ENCODE measurements around the gene HYPK. TPM values are rescaled to one million over a fixed set of nuclear protein-coding genes. Genes with fewer than 3 reads are reported as not detected.

The HYPK gene, protein sequence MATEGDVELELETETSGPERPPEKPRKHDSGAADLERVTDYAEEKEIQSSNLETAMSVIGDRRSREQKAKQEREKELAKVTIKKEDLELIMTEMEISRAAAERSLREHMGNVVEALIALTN
- total RNA-seq: 22.0 TPM in 2 replicates

DNA sequence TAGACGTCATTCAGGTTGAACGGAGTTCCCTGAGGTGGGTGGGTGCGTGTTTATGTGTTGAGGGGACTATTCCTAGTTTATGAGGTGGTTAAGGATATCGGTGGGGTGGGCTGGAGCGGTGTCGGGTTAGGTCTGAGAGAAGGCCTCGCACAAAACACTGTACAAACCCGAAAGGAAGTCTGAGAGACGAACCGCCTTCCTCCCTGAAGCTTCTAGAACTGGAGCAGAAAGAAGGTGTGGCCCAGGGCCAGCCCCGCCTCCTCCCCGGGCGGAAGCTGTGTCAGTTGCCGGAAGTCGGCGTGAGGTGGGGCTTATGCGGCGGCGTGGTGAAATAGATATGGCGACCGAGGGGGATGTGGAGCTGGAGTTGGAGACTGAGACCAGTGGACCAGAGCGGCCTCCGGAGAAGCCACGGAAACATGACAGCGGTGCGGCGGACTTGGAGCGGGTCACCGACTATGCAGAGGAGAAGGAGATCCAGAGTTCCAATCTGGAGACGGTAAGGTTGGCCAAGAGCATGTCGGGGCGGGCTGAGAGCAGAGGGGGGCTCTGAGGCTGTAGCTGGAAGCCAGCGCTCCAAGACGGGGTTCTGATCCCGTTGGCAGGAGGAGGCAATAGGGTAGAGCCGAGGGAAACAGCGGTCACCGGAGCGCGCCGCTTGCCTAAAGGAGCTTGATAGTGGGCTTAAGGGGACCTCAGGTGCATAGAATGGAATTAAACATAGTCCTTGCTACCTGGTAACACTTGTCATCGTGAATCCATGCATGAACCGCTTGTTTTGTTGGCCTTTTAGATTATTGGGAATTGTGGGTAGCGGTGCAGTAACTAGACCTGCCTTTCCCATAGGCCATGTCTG, at the start of gene HYPK:
Gene HYPK, plus strand, starts transcription at position 314 of the 856 bp plus-strand sequence. Its CDS starts 24 bp downstream, at position 338.
- Mint-ChIP-seq H3K27ac (peak within 1 kb of the TSS; percentile 94), H3K4me3 (peak within 1 kb of the TSS; percentile 99), H3K9me3 (no peaks in the 10 kb centered on the region), H3K36me3 (ENCODE audit: low read depth) (peaks cover 57% of the 10 kb centered on the region), H3K27me3 (ENCODE audit: insufficient read depth) (no peaks in the 10 kb centered on the region), H3K4me1 (ENCODE audit: low read depth) (peaks cover 56% of the 10 kb centered on the region)
- DNase-seq (ENCODE audit: low spot score): peak; percentile 89
- intact Hi-C loops (cut with micrococcal nuclease): loop anchor here (1.0 to 2.0 kb wide), 3 partner anchors 8 to 50 kb away; partner anchors contain the start of genes MFAP1 and SERF2

DNA sequence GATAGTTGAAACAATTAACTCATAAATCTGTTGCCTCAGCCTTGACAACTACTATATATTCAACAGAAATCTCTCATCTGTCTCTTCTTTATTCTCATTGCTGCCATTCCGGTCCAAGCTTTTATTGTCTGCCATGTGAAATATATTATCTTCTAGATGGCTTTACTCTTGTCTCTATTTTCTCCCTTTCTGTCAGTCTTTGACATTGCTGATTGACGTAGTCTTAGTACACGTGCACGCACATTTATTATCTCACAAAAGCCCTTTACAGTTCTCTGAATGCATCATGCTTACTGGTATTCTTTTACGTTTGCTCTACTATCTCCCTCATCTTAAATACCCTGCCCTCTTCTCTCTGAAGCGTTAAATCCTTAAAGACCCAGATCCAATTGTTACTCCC, 48.5 kb upstream of the HYPK start:
- peak overlapping the region; percentile 3 for H3K4me3 Mint-ChIP-seq
- no peaks in the 10 kb centered on the region for H3K27me3 Mint-ChIP-seq (ENCODE audit: insufficient read depth)
- H3K4me1 Mint-ChIP-seq (ENCODE audit: low read depth): peaks cover 42% of the 10 kb centered on the region
- no peak overlapping the region for H3K27ac Mint-ChIP-seq
- intact Hi-C loops (cut with micrococcal nuclease): loop anchor here (2.0 kb wide), 2 partner anchors 17 to 49 kb away; partner anchors contain the start of genes HYPK and SERINC4
- H3K36me3 Mint-ChIP-seq (ENCODE audit: low read depth): peaks cover 28% of the 10 kb centered on the region
- no peak for DNase-seq (ENCODE audit: low spot score)
- H3K9me3 Mint-ChIP-seq: no peaks in the 10 kb centered on the region

DNA sequence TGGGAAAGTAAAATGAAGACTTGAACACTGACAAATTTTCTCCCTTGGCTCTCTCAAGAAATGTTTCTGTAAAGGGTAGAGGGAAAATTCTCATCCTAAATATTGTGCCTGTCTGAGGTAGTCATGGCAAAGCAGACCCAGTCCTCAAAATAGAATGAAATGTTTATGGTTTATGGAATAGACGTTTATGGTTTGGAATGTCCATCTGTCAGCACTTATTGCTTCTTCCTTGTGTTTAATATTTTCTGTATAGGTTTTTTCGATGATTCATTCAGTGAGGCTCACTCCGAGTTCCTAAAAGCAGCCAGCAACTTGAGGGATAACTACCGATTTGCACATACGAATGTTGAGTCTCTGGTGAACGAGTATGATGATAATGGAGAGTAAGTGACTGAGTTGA, 37.6 kb upstream of the HYPK start:
- no peak for DNase-seq (ENCODE audit: low spot score)
- peaks cover 10% of the 10 kb centered on the region for H3K4me1 Mint-ChIP-seq (ENCODE audit: low read depth)
- peaks cover 47% of the 10 kb centered on the region for H3K36me3 Mint-ChIP-seq (ENCODE audit: low read depth)

DNA sequence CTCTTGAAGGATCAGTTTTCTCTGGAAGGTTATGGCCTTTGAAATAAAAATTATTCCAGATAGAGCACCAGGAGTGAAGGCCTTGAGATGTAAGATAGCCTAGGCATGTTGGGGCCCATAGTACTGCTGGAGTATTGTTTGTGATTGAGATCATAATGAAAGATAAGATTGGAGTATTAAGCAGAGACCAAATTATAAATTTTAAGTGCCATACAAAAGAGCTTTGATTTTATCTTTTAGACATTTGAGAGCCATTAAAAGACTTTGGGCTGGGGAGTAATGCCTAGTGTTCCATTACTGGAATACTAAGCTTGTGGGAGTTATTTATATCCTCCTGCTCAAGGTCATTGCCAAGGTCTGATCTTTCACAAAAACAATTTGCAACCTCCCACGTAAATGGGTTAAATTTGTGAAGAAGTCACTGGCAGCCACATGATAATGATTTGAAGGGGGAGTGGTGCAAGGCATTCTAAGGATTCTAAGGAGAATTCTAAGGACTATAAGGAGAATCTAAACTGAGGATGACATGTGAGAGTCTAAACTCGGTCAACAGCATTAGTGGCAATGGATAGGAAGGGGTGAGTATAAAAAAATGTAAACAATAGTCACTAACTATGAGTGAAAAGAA, 36.5 kb upstream of the HYPK start:
- Mint-ChIP-seq H3K4me1 (ENCODE audit: low read depth) (peaks cover 10% of the 10 kb centered on the region), H3K36me3 (ENCODE audit: low read depth) (peaks cover 54% of the 10 kb centered on the region)
- intact Hi-C loops (cut with micrococcal nuclease): no loop called here

More for the DNA sequence above, 37.6 kb upstream of the HYPK start:
- H3K27ac Mint-ChIP-seq: no peak overlapping the region
- H3K9me3 Mint-ChIP-seq: no peaks in the 10 kb centered on the region
- intact Hi-C loops (cut with micrococcal nuclease): no loop called here
- no peaks in the 10 kb centered on the region for H3K27me3 Mint-ChIP-seq (ENCODE audit: insufficient read depth)
- no peak overlapping the region for H3K4me3 Mint-ChIP-seq

DNA sequence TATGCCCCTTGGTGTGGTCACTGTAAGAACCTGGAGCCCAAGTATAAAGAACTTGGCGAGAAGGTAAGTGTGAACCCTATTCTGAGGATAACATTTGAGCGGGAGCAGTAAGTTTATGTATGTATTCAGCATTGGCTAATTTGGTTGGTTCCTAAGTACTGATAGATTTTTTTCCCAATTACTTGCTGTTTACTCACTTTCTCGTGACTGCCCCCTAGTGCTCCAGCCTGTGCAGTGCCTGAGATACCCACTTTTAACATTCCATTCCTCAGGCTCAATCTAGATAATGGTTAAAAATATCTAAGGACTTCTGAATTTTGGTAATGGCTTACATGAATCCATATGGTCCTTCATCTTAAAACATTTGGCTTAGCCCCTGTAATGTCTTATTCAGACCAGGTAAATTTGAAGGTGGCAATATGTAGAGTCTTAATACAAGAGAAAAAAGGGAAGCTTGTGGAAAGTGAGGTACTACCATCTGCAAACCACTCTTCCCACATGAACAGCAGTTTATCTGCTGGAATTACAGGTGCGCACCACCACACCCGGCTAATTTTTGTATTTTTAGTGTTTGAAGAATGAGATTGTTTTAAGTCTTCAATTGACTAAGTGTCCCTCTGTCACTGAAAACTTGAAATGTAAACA, 30.7 kb upstream of the HYPK start:
- Mint-ChIP-seq H3K4me3 (no peak overlapping the region), H3K9me3 (no peaks in the 10 kb centered on the region), H3K27me3 (ENCODE audit: insufficient read depth) (no peaks in the 10 kb centered on the region), H3K36me3 (ENCODE audit: low read depth) (peaks cover 64% of the 10 kb centered on the region), H3K27ac (no peak overlapping the region), H3K4me1 (ENCODE audit: low read depth) (peaks cover 8% of the 10 kb centered on the region)
- DNase-seq (ENCODE audit: low spot score): peak; percentile 36
- intact Hi-C loops (cut with micrococcal nuclease): loop anchor here (2.0 kb wide), 1 partner anchor 19 kb away; no protein-coding TSS in a partner anchor

More for the DNA sequence above, 36.5 kb upstream of the HYPK start:
- Mint-ChIP-seq H3K9me3 (no peaks in the 10 kb centered on the region), H3K27ac (no peak overlapping the region), H3K4me3 (no peak overlapping the region), H3K27me3 (ENCODE audit: insufficient read depth) (no peaks in the 10 kb centered on the region)
- no peak for DNase-seq (ENCODE audit: low spot score)

DNA sequence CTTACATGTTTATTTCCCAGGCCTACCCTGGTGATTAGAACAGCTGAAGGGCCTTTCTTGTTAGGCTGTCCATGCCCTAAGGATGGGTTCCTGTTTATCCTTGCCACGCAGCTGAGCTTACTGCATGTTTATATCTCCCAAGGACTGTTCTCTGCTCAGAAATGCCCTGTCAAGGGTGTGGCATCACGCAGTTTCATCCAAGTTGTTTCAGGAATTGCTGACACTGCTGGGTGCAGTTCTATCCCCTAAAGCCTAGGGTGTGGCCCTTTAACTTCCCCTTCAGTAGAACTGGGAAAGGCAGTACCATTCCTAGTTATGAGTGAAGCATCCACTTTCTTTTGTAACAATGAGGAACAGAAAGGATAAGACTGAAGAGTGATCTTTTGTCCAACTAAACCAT, 28.6 kb upstream of the HYPK start:
- no peaks in the 10 kb centered on the region for H3K9me3 Mint-ChIP-seq

DNA sequence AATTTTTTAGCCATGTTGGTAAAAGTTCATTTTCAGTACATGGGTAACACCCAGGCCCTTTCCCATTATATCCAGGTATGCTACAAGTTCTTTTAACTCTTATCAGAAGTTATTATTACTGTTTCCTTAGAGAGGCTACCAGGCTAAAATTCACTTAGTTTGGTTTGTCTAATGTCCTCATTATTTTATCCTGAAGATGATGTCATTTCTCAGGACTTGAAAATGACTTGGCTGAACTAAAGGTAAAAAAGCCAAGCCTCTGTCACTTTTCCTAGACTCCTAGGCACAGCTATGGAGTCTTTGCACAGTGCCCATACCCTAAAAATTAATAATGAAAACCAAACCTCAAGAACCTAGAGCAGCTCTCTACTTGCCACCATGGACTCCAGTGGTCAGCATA, 27.8 kb upstream of the HYPK start:
- Mint-ChIP-seq H3K4me3 (no peak overlapping the region), H3K9me3 (no peaks in the 10 kb centered on the region), H3K27ac (no peak overlapping the region), H3K4me1 (ENCODE audit: low read depth) (peaks cover 16% of the 10 kb centered on the region), H3K27me3 (ENCODE audit: insufficient read depth) (no peaks in the 10 kb centered on the region), H3K36me3 (ENCODE audit: low read depth) (peaks cover 53% of the 10 kb centered on the region)
- intact Hi-C loops (cut with micrococcal nuclease): no loop called here
- DNase-seq (ENCODE audit: low spot score): no peak

More for the DNA sequence above, 28.6 kb upstream of the HYPK start:
- Mint-ChIP-seq H3K4me1 (ENCODE audit: low read depth) (peaks cover 8% of the 10 kb centered on the region), H3K36me3 (ENCODE audit: low read depth) (peaks cover 55% of the 10 kb centered on the region), H3K27me3 (ENCODE audit: insufficient read depth) (no peaks in the 10 kb centered on the region), H3K4me3 (no peak overlapping the region), H3K27ac (no peak overlapping the region)
- intact Hi-C loops (cut with micrococcal nuclease): no loop called here
- DNase-seq (ENCODE audit: low spot score): no peak

DNA sequence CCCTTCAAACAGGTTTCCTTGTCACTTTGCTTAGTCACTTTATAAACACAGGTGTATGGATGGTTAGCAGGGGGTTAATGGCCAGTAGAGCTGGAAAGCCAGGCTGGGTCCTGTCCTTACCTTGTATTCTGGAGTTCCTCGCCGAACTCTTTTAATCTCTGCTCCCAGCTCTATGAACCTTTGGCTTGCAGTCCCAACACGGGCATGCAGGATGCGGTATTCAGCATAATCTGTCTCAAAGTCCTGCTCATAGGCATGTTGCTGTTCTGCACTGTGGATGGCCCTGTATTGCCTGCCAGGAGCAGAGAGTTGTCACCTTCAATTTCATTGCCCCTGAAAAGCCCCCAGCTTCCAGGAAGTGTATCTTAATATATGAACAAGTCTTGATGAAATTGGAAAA, 26.3 kb upstream of the HYPK start:
- Mint-ChIP-seq H3K4me3 (no peak overlapping the region), H3K4me1 (ENCODE audit: low read depth) (peaks cover 20% of the 10 kb centered on the region), H3K27me3 (ENCODE audit: insufficient read depth) (no peaks in the 10 kb centered on the region), H3K36me3 (ENCODE audit: low read depth) (peaks cover 42% of the 10 kb centered on the region), H3K27ac (no peak overlapping the region), H3K9me3 (no peaks in the 10 kb centered on the region)
- intact Hi-C loops (cut with micrococcal nuclease): no loop called here
- no peak for DNase-seq (ENCODE audit: low spot score)

DNA sequence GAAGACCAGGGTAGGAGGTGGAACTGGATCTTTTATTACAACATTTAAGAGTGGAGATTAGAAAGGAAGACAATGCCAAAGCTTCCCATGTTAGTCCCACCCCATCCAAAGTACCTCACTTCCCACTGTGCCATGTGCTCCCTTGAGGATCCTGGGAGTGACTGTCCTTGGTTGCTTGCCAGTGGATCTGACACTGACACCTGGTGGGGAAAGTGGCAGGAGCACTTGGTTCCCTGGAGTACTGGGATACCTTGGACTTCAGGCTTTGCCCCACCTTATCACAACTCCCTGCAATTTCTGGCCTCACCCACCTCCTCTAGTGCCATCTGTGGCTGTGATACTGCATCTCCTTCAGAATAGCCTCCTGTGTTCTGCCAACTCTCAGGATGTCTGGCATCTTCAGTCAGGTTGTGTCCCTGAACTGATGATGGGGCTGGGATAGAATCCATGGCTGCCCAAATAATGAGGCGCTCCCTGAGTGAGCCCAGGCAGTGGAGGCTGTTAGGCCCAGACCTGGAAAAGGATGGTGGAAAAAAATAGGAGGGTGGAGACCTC, 24.9 kb upstream of the HYPK start:
- H3K4me3 Mint-ChIP-seq: peak overlapping the region; percentile 37
- H3K36me3 Mint-ChIP-seq (ENCODE audit: low read depth): peaks cover 29% of the 10 kb centered on the region
- intact Hi-C loops (cut with micrococcal nuclease): no loop called here
- DNase-seq (ENCODE audit: low spot score): no peak
- H3K27ac Mint-ChIP-seq: no peak overlapping the region
- H3K9me3 Mint-ChIP-seq: no peaks in the 10 kb centered on the region
- peaks cover 15% of the 10 kb centered on the region for H3K4me1 Mint-ChIP-seq (ENCODE audit: low read depth)
- peaks cover 2% of the 10 kb centered on the region for H3K27me3 Mint-ChIP-seq (ENCODE audit: insufficient read depth)

DNA sequence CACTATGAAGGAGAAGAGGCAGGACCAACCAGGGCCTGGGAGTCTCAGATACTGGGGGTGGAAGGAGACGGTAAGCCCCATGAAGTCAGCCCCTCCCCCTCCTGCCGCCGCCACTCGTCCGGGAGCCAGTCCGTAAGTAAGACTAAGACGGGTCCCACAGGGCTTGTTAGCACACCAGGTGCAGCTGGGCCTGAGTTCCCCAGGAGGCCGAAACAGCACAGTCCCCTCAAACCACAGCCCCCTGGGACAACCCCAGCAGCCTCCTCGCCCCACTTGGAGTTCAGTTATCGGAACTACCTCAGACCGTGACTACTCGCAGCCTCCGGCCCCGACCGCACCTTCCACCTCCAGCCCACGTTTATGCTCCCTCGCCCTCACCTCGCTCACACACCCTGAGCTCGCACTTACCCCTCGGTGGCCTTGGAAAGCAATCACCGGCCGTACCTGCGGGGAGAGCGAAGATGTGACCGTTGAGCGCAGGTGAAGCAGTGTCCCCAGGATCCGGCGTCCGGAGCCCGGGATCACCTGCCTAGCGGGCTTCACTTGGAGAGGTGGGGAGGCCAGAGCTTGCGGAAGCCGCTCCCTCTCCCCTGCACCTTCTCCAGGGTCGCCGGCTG, 24.2 kb upstream of the HYPK start:
- peak overlapping the region; percentile 37 for H3K4me3 Mint-ChIP-seq
- DNase-seq (ENCODE audit: low spot score): no peak
- H3K4me1 Mint-ChIP-seq (ENCODE audit: low read depth): peaks cover 15% of the 10 kb centered on the region
- peaks cover 23% of the 10 kb centered on the region for H3K36me3 Mint-ChIP-seq (ENCODE audit: low read depth)
- H3K27me3 Mint-ChIP-seq (ENCODE audit: insufficient read depth): peaks cover 3% of the 10 kb centered on the region
- intact Hi-C loops (cut with micrococcal nuclease): loop anchor here (1.0 to 2.0 kb wide), 2 partner anchors 16 to 27 kb away; partner anchors contain the start of gene SERF2
- no peak overlapping the region for H3K27ac Mint-ChIP-seq
- H3K9me3 Mint-ChIP-seq: no peaks in the 10 kb centered on the region

DNA sequence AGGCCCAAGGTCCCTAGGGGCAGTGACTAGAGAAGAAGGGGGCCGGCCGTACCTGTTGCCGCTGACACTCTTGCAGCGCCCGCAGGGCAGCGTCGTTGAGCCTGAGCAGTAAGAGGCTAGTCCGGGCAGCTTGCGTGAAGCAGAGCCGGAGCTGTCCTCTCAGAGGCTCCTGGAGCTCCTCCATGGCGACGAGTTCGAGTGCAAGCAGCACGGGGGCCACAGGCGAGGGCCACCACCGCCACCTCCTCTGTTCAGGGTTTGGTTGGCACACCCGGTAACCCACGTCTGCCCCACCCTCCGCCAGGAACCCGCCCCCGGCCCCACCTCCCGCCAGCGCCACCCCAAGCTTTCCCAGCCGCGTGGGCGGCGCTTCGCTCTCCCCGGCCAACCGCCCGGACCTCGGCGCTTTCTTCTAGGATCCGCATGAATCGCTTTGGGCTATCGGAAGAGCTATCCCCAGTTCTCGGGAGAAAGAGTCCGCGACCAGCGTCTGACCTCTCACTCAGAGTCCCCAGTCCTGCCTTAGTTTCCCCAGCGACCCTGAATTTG, 23.6 kb upstream of the HYPK start, which contains the start of gene ELL3:
Gene ELL3, minus strand, starts transcription at position 249 of the 549 bp plus-strand sequence. Its CDS starts 65 bp downstream, at position 184.
- H3K9me3 Mint-ChIP-seq: no peaks in the 10 kb centered on the region
- H3K27ac Mint-ChIP-seq: peak within 1 kb of the TSS; percentile 83
- DNase-seq (ENCODE audit: low spot score): no peak
- peak within 1 kb of the TSS; percentile 82 for H3K4me3 Mint-ChIP-seq
- intact Hi-C loops (cut with micrococcal nuclease): loop anchor here (1.0 to 2.0 kb wide), 2 partner anchors 16 to 28 kb away; partner anchors contain the start of gene SERF2
- H3K27me3 Mint-ChIP-seq (ENCODE audit: insufficient read depth): peaks cover 4% of the 10 kb centered on the region
- peaks cover 15% of the 10 kb centered on the region for H3K4me1 Mint-ChIP-seq (ENCODE audit: low read depth)
- H3K36me3 Mint-ChIP-seq (ENCODE audit: low read depth): peaks cover 19% of the 10 kb centered on the region
